T-helper 17 cell (primary cell): ENCODE measurements around the gene OSBPL3. TPM values are rescaled to one million over a fixed set of nuclear protein-coding genes. Genes with fewer than 3 reads are reported as not detected.

Experiments
- ATAC-seq: fragments of 150-1000 bp; cut with Tn5 transposase; 2 replicates; pipeline ENCODE4 v1.10.0; 2021; ENCODE audit warnings: mild to moderate bottlenecking, moderate library complexity
- DNase-seq, 3 donors: peaks; one replicate each; pipeline versions ENCODE4 v3.0.0 to v3.0.0-alpha.2; 2020 to 2021
- H3K9me3 ChIP-seq: one replicate; pipeline ENCODE4 v1.7.0; 2013; ENCODE audit warnings: low read length, mild to moderate bottlenecking; ENCODE audit not compliant: control insufficient read depth, poor library complexity, severe bottlenecking
- H3K27ac Mint-ChIP-seq: one replicate; pipeline ENCODE4 v1.8.0; 2022; ENCODE audit warnings: mild to moderate bottlenecking, moderate library complexity, mixed read lengths
- H3K27me3 Mint-ChIP-seq: one replicate; pipeline ENCODE4 v1.8.0; 2022; ENCODE audit warnings: mixed read lengths
- H3K36me3 Mint-ChIP-seq: one replicate; pipeline ENCODE4 v1.8.0; 2022; ENCODE audit warnings: low read depth, mixed read lengths
- H3K4me1 Mint-ChIP-seq: one replicate; pipeline ENCODE4 v1.8.0; 2022; ENCODE audit warnings: mild to moderate bottlenecking, mixed read lengths
- H3K4me3 Mint-ChIP-seq: one replicate; pipeline ENCODE4 v1.8.0; 2022; ENCODE audit warnings: mild to moderate bottlenecking, moderate library complexity, mixed read lengths
- total RNA-seq, 4 donors: library from RNA in 2 of 4; stranded (reverse) in 2 of 4; gene quantifications; one replicate each; pipeline ENCODE4 v1.2.3 and lab custom pipeline; 2022 to 2026

Gene OSBPL3
- total RNA-seq, 2 donors from 2014 or later: 54.8 to 54.9 TPM

DNA sequence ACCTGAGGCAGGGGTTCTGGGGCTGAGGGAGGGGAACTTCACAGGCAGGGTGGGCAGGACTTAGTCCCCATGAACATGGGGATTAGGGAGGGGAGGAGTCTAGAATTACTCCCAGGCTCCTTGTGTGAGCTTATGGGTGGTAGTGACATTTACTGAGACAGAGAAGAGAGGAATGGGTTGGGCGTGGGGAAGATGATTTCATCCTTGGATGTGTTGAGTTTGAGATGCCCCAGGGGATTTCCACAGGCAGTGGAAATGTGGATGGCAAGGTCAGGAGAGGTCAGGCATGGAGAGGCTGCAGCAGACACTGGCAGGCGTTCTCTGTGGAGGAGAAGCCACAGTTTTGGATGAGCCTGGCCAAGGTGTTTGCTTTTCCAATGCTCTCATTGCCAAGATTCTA is 196.3 kb downstream of the OSBPL3 start:
- Mint-ChIP-seq H3K27me3 (no peaks in the 10 kb centered on the region), H3K4me1 (no peaks in the 10 kb centered on the region), H3K36me3 (peaks cover 2% of the 10 kb centered on the region), H3K4me3 (no peak overlapping the region), H3K27ac (no peak overlapping the region)
- ATAC-seq (no peak), DNase-seq (no peak)
- no peaks in the 10 kb centered on the region for H3K9me3 ChIP-seq

DNA sequence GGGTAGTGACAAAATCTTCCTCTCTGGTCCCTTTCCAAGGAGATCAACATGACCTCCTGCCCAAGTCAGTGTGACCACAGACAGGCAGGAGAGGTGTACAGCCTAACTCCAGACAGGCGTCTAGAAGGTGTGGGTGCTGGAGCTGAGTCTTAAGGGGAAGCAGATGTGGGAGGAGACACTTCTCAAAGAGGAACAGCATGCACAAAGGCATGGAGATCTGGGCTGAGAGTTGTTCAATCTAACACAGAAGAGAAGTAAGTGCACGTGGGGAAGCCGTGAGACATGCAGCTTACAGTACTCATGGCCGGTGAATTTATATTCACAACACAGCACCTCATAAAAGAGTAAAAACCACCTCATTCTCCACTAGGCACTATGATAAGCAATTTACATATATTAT is 198.9 kb downstream of the OSBPL3 start:
- H3K4me3 Mint-ChIP-seq: no peak overlapping the region
- peaks cover 2% of the 10 kb centered on the region for H3K4me1 Mint-ChIP-seq
- H3K27me3 Mint-ChIP-seq: no peaks in the 10 kb centered on the region
- DNase-seq (no peak), ATAC-seq (no peak)
- H3K9me3 ChIP-seq: no peaks in the 10 kb centered on the region
- peak overlapping the region; percentile 14 for H3K27ac Mint-ChIP-seq
- peaks cover 2% of the 10 kb centered on the region for H3K36me3 Mint-ChIP-seq

DNA sequence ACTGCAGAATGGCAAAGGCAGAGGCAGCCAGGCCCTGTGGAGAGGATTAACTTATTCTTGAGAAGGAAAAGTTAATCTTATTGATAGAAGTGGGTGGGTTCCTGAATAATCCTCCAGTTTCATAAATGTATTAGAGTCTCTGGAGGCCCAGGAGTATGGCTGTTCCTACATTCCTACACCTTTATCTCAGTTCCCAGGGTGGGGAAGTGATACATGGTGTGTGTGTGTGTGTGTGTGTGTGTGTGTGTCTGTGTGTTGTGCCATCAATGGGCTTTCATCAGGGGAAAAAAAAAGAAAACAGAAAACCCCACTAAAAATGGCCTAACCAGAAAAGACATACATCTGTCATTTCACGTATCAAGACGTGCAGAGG is 200.7 kb downstream of the OSBPL3 start:
- H3K4me1 Mint-ChIP-seq: peaks cover 2% of the 10 kb centered on the region
- H3K36me3 Mint-ChIP-seq: peaks cover 2% of the 10 kb centered on the region

DNA sequence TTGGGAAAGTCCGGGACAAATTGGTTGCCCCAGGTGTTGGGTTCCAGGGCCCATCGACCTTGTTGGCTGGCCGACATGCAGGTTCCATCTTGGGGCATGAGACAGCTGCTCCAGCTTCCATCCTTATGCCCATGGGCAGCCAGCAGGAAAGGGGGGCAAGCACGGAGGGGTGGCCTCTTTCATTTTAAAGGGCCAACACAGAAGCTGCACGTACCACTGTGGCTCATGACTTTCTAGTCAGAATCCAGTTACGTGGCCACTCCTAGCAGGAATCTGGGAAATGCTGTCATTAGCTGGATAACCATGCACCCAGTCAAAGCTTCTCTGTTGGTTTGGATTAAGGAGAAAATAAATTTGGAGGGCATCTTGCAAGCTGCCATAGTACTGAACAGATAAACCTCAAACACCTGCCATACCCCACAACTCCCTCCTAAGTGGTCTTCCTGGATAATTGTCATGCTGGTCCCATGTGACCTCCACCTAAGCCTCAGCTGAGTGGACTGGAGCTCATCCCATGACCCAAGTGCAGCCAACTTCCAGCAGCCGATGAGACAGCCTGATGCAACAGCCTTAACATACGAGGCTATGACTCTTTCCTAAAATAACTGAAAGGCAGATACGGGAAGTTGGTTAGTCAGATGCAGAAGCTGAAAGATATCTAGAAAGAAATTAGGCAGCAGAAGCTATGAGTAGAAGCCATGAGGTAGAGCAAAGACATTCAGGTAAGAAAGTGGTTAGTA is 201.3 kb downstream of the OSBPL3 start:
- H3K9me3 ChIP-seq: no peaks in the 10 kb centered on the region
- no peak for ATAC-seq
- DNase-seq: no peak
- Mint-ChIP-seq H3K4me1 (peaks cover 2% of the 10 kb centered on the region), H3K27me3 (no peaks in the 10 kb centered on the region), H3K27ac (no peak overlapping the region), H3K36me3 (peaks cover under 1% of the 10 kb centered on the region), H3K4me3 (no peak overlapping the region)

More for the DNA sequence above, 200.7 kb downstream of the OSBPL3 start:
- Mint-ChIP-seq H3K27ac (no peak overlapping the region), H3K4me3 (no peak overlapping the region), H3K27me3 (no peaks in the 10 kb centered on the region)
- no peaks in the 10 kb centered on the region for H3K9me3 ChIP-seq
- no peak for ATAC-seq
- DNase-seq: no peak

DNA sequence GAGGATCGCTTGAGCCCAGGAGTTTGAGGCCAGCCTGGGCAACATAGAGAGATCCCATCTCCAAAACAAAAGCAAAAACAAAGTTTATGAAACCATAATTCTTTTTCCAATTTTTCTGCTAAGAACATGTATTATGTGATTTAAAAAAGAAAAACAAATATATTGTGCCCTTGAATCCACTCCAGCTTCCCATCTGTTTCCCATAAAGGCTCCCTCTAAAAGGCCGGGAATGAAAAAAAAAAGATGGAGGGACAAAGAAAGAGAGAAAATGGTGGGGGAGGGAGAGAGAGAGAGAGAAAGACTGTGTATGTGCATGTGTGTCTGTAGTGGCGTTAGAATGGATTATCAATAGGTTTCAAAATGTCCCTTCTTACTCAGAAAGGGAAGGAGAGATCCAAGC is 202.2 kb downstream of the OSBPL3 start:
- Mint-ChIP-seq H3K36me3 (no peaks in the 10 kb centered on the region), H3K27ac (no peak overlapping the region), H3K27me3 (no peaks in the 10 kb centered on the region), H3K4me3 (no peak overlapping the region), H3K4me1 (peaks cover 2% of the 10 kb centered on the region)
- no peaks in the 10 kb centered on the region for H3K9me3 ChIP-seq
- ATAC-seq (no peak), DNase-seq (no peak)

DNA sequence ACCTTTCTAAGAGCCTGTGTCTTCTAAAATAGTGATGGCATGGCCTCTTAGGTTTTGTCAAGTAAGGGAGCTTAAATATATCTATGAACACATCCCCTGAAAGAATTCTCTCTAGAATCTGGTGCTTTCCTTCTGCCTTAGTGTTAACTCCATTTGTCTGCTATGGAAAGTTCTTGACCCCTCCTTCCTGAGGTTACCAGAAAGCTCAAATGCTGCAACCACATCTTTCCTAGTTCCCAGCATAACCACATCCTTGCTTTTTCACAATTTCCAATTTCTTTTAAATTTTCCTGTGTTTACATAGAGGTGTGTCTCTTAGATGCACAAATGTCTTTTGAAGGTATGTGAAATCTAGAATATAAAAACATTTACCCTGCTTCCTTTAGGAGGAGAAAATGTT is 206.3 kb downstream of the OSBPL3 start:
- no peak overlapping the region for H3K27ac Mint-ChIP-seq
- H3K36me3 Mint-ChIP-seq: no peaks in the 10 kb centered on the region
- peaks cover 6% of the 10 kb centered on the region for H3K27me3 Mint-ChIP-seq
- no peak for DNase-seq
- no peak overlapping the region for H3K4me3 Mint-ChIP-seq
- H3K9me3 ChIP-seq: no peaks in the 10 kb centered on the region
- peaks cover 2% of the 10 kb centered on the region for H3K4me1 Mint-ChIP-seq
- ATAC-seq: no peak

DNA sequence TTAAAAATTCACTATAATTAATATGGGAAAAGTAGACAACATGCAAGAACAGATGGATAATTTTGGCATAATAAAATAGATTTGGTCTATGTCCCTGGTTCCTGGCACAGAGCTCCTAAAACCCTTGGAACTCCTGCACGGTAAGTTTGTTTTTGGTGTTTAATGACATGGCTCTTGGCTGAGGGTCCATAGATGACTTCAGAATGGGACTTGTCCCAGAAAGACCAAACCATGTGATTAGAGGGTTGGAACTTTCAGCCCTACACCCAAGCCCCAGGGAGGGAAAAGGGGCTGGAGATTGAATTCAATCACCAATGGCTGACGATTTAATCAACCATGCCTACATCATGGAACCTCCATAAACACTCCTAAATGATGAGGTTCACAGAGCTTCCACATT is 210.1 kb downstream of the OSBPL3 start:
- DNase-seq: no peak
- H3K27ac Mint-ChIP-seq: no peak overlapping the region
- H3K4me1 Mint-ChIP-seq: no peaks in the 10 kb centered on the region
- no peak overlapping the region for H3K4me3 Mint-ChIP-seq
- H3K9me3 ChIP-seq: no peaks in the 10 kb centered on the region
- H3K27me3 Mint-ChIP-seq: peaks cover 27% of the 10 kb centered on the region
- H3K36me3 Mint-ChIP-seq: peaks cover 2% of the 10 kb centered on the region
- no peak for ATAC-seq

DNA sequence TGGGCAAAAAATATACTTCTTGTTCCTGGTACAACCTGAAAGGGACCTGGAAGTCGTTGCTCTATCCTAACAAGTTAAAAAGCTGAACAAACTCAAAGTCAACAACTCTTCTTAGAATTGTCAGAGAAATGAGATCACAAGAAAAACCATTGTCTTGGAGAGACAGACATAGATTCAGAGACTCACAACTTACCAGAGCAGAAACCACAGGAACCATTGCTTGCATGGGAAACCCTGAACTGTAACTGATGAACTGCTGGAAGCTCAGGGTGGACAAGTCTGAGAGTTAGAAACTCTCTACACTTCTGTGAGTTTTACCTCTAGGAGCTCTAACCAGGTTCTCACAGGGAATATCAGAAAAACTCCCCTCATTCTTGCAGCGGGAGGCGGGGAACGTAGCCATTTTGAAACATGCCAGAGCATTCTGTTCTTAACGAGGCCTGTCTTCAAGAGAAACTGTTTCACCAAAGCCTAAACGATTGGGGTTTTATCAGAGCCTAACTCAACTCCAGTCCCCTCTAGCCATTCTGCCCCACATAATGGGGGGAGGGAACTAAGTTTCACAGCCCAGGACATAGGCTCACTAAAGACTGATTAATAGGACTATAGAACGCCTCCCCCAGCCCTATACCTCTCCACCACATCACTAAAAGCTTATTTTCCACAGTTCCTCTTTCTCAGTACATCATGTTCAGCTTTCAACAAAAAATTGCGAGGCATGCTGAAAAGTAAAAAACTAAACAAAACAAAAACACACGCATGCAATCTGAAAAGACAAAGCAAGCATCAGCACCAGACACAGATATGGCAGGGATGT is 210.8 kb downstream of the OSBPL3 start:
- no peak for DNase-seq
- no peak overlapping the region for H3K4me3 Mint-ChIP-seq
- peaks cover 2% of the 10 kb centered on the region for H3K36me3 Mint-ChIP-seq
- H3K27me3 Mint-ChIP-seq: peaks cover 32% of the 10 kb centered on the region
- H3K4me1 Mint-ChIP-seq: no peaks in the 10 kb centered on the region
- H3K27ac Mint-ChIP-seq: no peak overlapping the region
- no peak for ATAC-seq
- no peaks in the 10 kb centered on the region for H3K9me3 ChIP-seq

DNA sequence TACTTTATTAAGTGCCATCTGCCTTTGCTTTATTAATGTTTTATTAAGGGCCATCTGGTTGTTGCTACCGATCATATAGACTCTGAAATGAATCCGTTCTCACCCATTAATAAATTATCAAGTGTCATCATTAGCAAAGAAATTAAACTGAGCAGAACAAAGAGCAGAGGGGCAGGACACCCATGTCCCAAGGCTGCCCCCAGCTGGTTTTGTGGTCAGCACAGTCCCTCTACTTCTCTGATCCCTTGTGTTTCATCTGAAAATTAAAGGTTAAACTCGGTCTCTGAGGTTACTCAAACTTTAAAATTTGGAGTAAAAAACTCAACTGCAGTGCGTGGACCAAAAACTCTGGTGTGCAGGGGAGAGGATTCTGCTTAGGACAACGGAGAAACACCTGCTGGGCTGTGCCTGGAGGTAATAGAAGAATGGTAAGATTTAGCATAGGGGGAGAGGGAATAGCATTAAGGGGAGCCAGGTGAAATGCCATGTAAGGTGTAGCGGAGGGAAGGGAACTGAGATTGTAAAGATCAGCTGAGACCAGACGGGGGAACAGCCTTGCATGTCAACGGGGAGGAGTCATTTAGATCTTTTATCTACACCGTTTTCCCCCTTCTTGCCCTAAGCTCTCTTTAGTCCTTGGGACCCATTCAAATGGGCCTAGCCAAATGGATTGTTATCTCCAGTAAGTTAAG is 212.0 kb downstream of the OSBPL3 start:
- no peak for ATAC-seq
- DNase-seq: no peak
- H3K4me1 Mint-ChIP-seq: no peaks in the 10 kb centered on the region
- no peak overlapping the region for H3K27ac Mint-ChIP-seq
- peaks cover 2% of the 10 kb centered on the region for H3K36me3 Mint-ChIP-seq
- H3K9me3 ChIP-seq: no peaks in the 10 kb centered on the region
- no peak overlapping the region for H3K4me3 Mint-ChIP-seq
- H3K27me3 Mint-ChIP-seq: peaks cover 43% of the 10 kb centered on the region

DNA sequence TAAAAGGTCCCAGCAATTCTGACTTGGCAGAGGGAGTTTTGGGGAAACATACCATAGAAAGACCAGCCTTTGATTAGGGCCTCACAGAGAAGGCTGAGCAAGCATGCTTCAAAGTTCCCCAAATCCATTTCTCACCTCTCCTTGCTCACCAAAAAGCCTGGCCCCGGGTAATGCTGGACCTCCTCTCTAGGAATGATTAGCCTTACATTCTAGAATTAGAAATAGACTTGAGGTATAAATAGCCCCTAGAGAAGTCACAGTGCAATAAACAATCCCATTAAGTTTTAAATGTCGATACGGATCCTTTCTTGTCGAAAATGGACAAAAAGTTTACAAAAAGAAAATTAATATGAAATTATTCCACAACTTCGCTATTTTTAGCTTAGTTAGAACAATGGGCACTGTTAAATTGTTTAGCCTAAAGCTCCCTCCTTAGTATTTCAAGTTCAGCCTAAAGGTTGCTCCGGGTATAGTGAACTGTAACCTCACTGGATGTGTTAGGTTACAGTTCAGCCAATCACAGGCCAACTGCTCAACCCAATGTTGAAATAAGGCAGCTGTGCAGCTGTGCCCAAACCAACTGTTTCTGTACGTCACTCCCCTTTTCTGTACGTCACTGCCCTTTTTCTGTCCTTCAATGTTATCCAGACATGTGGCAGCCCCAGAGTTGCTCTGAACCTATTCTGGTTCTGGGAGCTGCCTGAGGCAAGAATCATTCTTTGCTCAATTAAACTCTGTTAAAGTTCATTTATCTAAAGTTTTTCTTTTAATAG is 214.8 kb downstream of the OSBPL3 start:
- no peak overlapping the region for H3K27ac Mint-ChIP-seq
- peaks cover 2% of the 10 kb centered on the region for H3K36me3 Mint-ChIP-seq
- no peak overlapping the region for H3K4me3 Mint-ChIP-seq
- H3K9me3 ChIP-seq: no peaks in the 10 kb centered on the region
- peaks cover 60% of the 10 kb centered on the region for H3K27me3 Mint-ChIP-seq
- ATAC-seq: no peak
- no peaks in the 10 kb centered on the region for H3K4me1 Mint-ChIP-seq
- DNase-seq: no peak

DNA sequence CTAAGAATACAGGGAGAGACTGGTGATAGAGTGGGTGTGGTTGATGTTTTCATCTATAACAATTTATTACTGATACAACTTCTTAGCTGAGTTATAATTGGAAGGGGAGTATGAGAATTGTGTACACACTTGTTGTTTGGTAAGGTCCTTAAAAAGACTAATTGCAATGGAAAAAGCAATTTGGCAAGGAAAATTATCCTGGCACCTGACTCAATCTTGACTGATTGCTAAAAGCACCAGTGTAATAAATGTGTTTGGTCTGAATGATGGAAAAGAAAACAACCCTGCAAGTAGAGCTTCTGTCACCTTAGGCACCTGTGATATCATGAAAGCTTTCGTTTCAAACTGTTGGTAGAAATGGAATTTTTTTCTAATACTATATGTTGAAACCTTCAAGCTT is 216.0 kb downstream of the OSBPL3 start:
- Mint-ChIP-seq H3K36me3 (peaks cover 2% of the 10 kb centered on the region), H3K27me3 (peaks cover 68% of the 10 kb centered on the region), H3K4me3 (no peak overlapping the region), H3K27ac (no peak overlapping the region), H3K4me1 (no peaks in the 10 kb centered on the region)
- DNase-seq: no peak
- no peaks in the 10 kb centered on the region for H3K9me3 ChIP-seq
- no peak for ATAC-seq

DNA sequence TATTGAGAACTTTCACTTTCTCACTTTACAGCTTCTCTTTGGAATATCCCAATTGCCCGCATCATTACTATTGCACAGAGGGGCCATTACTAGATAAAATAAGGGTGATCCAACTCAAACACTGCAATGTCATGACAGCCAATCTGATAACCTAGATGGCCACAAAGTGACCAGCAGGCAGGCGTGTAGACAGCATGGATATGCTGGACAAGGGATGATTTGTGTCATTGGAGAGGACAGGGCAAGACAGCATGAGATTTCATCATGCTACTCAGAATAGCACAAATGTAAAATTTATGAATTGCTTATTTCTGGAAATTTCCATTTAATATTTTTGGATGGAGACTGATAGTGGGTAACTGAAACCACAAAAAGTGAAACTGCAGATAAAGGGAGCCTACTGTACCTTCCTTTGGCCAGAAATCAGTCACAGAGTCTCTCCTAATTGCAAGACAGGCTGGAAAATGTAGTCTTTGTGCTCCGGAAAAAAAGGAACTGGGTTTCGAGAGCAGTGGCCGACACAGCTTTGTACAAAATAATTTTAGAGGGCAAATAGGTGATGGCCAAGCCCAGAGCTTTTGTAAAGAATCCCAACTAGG is 216.6 kb downstream of the OSBPL3 start:
- DNase-seq: no peak
- no peak for ATAC-seq
- H3K27me3 Mint-ChIP-seq: peaks cover 71% of the 10 kb centered on the region
- no peaks in the 10 kb centered on the region for H3K4me1 Mint-ChIP-seq
- H3K4me3 Mint-ChIP-seq: no peak overlapping the region
- peaks cover 2% of the 10 kb centered on the region for H3K36me3 Mint-ChIP-seq
- H3K9me3 ChIP-seq: no peaks in the 10 kb centered on the region
- no peak overlapping the region for H3K27ac Mint-ChIP-seq
